Ovary (tissue), 3 donors: ENCODE results near the gene MYO1E.

ENCODE experiments used
- CTCF ChIP-seq, 3 donors: fragments of 450-650 bp in 2 of 3; fragments of 200-600 bp in 1 of 3; IDR thresholded peaks; one replicate each; pipeline versions ENCODE4 v1.5.1 to v1.8.0; 2016 to 2022; ENCODE audit warnings: antibody characterized with exemption in 3 of 3, mild to moderate bottlenecking in 1 of 3
- EP300 ChIP-seq: sonication (generic); formaldehyde crosslinking; IDR thresholded peaks from one replicate; pipeline ENCODE4 v1.6.1; 2017; ENCODE audit warnings: antibody characterized with exemption
- donor health status: DM: no; HTN: no; CAD: no.

DNA sequence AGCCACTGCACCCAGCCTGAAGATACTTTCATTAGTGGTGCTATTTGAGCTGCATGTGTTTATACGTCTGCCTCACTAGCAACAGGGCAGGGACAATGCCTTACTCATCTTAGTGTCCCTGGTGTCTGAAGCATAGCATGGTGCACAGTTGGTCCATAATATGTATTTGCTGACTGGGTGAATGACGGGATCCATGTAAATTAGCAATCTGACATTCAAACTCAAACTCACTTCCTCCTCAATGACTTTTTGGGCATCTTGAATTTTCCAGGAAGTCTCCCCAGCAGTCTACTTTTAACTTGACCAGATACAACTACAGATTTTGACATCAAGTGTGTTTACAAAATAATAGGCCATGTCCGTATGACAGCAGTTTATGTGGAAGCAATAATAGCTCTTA is 169.0 kb downstream of the MYO1E start:
- TF ChIP-seq CTCF (IDR thresholded peaks at IDR 0.05) (no peak), EP300 (no peak)
